ENCODE results near the gene ISCA2.

Gene ISCA2

GRCh38 chr14:74524076-74524811 is 30.7 kb downstream of the ISCA2 start:
- Histone ChIP-seq H4K20me1 (ENCODE audit: insufficient read depth, low read length, poor library complexity, severe bottlenecking) (no peaks in the 10 kb centered on the region), H3K36me3 (ENCODE audit: insufficient read depth, low read length) (no peaks in the 10 kb centered on the region), H3K9me3 (ENCODE audit: insufficient read depth, low read depth, low read length) (no peaks in the 10 kb centered on the region), H3K4me3 (ENCODE audit: low read length, poor library complexity, severe bottlenecking) (no peak overlapping the region), H3K9me2 (replicated peaks; ENCODE audit: low read depth, low read length) (no peaks in the 10 kb centered on the region), H2AFZ (ENCODE audit: low read length) (no peak overlapping the region), H3K27me3 (ENCODE audit: insufficient read depth, low read length, poor library complexity, severe bottlenecking) (no peaks in the 10 kb centered on the region), H3F3A (ENCODE audit: low read depth) (no peaks in the 10 kb centered on the region), H3K4me1 (ENCODE audit: insufficient read depth, low read length, poor library complexity, severe bottlenecking) (no peaks in the 10 kb centered on the region), H3K79me2 (ENCODE audit: insufficient read depth, low read length) (no peaks in the 10 kb centered on the region), H3K4me2 (ENCODE audit: low read depth, low read length, poor library complexity, severe bottlenecking) (no peak overlapping the region), H3K9ac (ENCODE audit: low read depth, low read length, poor library complexity, severe bottlenecking) (no peak overlapping the region)
- TF ChIP-seq EZH2phosphoT487 (IDR thresholded peaks at IDR 0.05; ENCODE audit: borderline replicate concordance) (no peak), CTCF (conservative IDR thresholded peaks at IDR 0.05; ENCODE audit: low read length) (no peak)

GRCh38 chr14:74524812-74525135 is 31.2 kb downstream of the ISCA2 start:
- Histone ChIP-seq H3K9me3 (ENCODE audit: insufficient read depth, low read depth, low read length) (no peaks in the 10 kb centered on the region), H3F3A (ENCODE audit: low read depth) (no peaks in the 10 kb centered on the region), H4K20me1 (ENCODE audit: insufficient read depth, low read length, poor library complexity, severe bottlenecking) (no peaks in the 10 kb centered on the region), H3K9me2 (replicated peaks; ENCODE audit: low read depth, low read length) (no peaks in the 10 kb centered on the region), H3K27me3 (ENCODE audit: insufficient read depth, low read length, poor library complexity, severe bottlenecking) (no peaks in the 10 kb centered on the region), H3K4me1 (ENCODE audit: insufficient read depth, low read length, poor library complexity, severe bottlenecking) (no peaks in the 10 kb centered on the region), H2AFZ (ENCODE audit: low read length) (no peak overlapping the region), H3K9ac (ENCODE audit: low read depth, low read length, poor library complexity, severe bottlenecking) (no peak overlapping the region), H3K4me3 (ENCODE audit: low read length, poor library complexity, severe bottlenecking) (no peak overlapping the region), H3K79me2 (ENCODE audit: insufficient read depth, low read length) (no peaks in the 10 kb centered on the region), H3K4me2 (ENCODE audit: low read depth, low read length, poor library complexity, severe bottlenecking) (no peak overlapping the region), H3K36me3 (ENCODE audit: insufficient read depth, low read length) (no peaks in the 10 kb centered on the region)
- TF ChIP-seq CTCF (conservative IDR thresholded peaks at IDR 0.05; ENCODE audit: low read length) (no peak), EZH2phosphoT487 (IDR thresholded peaks at IDR 0.05; ENCODE audit: borderline replicate concordance) (no peak)

GRCh38 chr14:74525361-74525851 is 31.8 kb downstream of the ISCA2 start:
- TF ChIP-seq EZH2phosphoT487 (IDR thresholded peaks at IDR 0.05; ENCODE audit: borderline replicate concordance), result no peak
- no peak for TF ChIP-seq CTCF (conservative IDR thresholded peaks at IDR 0.05; ENCODE audit: low read length)
- Histone ChIP-seq H3F3A (ENCODE audit: low read depth) (no peaks in the 10 kb centered on the region), H3K4me2 (ENCODE audit: low read depth, low read length, poor library complexity, severe bottlenecking) (no peak overlapping the region), H3K4me1 (ENCODE audit: insufficient read depth, low read length, poor library complexity, severe bottlenecking) (no peaks in the 10 kb centered on the region), H3K9ac (ENCODE audit: low read depth, low read length, poor library complexity, severe bottlenecking) (no peak overlapping the region), H3K4me3 (ENCODE audit: low read length, poor library complexity, severe bottlenecking) (no peak overlapping the region), H4K20me1 (ENCODE audit: insufficient read depth, low read length, poor library complexity, severe bottlenecking) (no peaks in the 10 kb centered on the region), H3K27me3 (ENCODE audit: insufficient read depth, low read length, poor library complexity, severe bottlenecking) (no peaks in the 10 kb centered on the region), H3K9me3 (ENCODE audit: insufficient read depth, low read depth, low read length) (no peaks in the 10 kb centered on the region), H3K79me2 (ENCODE audit: insufficient read depth, low read length) (no peaks in the 10 kb centered on the region), H2AFZ (ENCODE audit: low read length) (no peak overlapping the region), H3K9me2 (replicated peaks; ENCODE audit: low read depth, low read length) (no peaks in the 10 kb centered on the region), H3K36me3 (ENCODE audit: insufficient read depth, low read length) (no peaks in the 10 kb centered on the region)

Data from Loucy (cell line).